Endothelial cell of hepatic sinusoid (primary cell): Measurements from ENCODE around the gene OR10H1.
"Not testable (repeated sequence)": the region's sequence is repeated elsewhere in the genome, so short reads cannot be mapped to it uniquely, and the experiment has no call there.

ENCODE experiments used
- in situ Hi-C: cut with HindIII; loops from 2 replicates; pipeline ENCODE4 v1.10.0; 2017; ENCODE audit warnings: low sequenced_read_pairs

The OR10H1 gene

DNA sequence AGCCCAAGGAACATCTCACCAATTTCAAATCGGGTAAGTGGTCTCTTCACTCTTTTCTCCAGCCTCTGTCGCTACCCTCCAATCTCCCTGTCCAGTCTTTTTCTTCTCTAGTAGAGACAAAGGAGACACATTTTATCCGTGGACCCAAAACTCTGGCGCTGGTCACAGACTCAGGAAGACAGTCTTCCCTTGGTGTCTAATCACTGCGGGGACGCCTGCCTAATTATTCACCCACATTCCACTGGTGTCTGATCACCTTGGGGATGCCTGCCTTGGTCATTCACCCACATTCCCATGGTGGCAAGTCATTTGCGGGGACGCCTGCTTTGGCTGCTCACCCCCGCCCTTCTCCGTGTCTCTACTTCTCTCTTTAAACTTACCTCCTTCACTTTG is 13.8 kb upstream of the OR10H1 start:
- in situ Hi-C loops: no loop called here

DNA sequence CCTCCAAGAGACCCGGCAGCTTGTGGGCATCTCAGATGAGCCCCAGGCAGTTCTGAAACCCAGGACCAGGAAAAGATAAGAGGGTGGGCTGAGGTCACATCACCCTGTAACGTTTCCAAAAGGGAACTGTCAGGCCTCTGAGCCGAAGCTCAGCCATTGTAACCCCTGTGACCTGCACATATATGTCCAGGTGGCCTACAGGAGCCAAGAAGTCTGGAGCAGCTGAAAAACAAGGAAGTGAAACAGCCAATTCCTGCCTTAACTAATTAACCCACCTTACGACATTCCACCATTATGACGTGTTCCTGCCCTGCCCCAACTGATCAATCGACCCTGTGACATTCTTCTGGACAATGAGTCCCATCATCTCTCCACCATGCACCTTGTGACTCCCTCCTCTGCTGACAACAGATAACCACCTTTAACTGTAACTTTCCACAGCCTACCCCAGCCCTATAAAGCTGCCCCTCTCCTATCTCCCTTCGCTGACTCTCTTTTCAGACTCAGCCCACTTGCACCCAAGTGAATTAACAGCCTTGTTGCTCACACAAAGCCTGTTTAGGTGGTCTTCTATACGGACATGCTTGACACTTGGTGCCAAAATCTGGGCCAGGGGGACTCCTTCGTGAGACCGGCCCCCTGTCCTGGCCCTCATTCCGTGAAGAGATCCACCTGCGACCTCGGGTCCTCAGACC is 13.3 kb upstream of the OR10H1 start:
- in situ Hi-C loops: not testable (repeated sequence)

- in situ Hi-C loops: no loop called here
These were observed 12.7 kb upstream of the OR10H1 start for GRCh38 chr19:15828121-15828610.

GRCh38 chr19:15825753-15826152 is 10.3 kb upstream of the OR10H1 start:
- in situ Hi-C loops: no loop called here

- in situ Hi-C loops: no loop called here
These were observed 5.2 kb upstream of the OR10H1 start for GRCh38 chr19:15820646-15821045.

- in situ Hi-C loops: no loop called here
These were observed 1.5 kb downstream of the OR10H1 start for GRCh38 chr19:15813916-15814315.

GRCh38 chr19:15812060-15812722 is 3.3 kb downstream of the OR10H1 start:
- in situ Hi-C loops: no loop called here

DNA sequence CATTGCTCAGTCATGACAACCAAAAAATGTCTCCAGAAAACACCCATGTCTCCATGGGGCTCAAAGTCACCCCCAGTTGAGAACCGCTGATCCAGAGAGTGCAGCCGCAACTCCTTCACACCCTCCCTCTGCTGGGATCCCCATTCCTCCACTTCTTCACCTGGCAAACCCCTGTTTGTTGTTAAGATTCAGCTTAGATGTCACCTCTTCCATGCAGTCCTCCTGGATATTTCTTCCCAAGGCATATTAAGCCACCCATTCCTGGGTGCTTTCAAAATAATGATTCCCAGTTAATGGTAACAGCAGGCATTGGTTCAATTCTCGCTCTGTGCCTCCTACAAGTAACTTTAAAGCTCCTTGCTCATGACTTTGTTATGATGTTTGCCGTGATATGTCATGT is 4.0 kb downstream of the OR10H1 start:
- in situ Hi-C loops: no loop called here

DNA sequence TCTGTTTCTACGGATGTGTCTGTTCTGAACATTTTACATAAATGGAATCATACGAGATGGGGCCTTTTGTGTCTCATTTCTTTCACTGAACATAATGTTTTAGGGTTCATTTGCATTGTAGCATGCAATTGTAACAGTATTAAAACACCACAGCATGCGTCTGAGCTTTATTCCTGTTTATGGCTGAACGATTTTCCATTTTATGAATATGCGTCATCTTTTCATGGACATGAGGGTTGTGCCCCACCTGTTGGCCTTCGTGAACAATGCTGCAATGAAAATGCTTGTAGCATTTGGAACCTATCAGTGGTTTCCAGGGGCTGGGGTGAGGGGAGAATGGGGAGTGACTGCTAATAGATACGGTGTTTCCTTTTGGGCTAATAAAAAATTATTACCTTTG is 5.1 kb downstream of the OR10H1 start:
- in situ Hi-C loops: no loop called here

- in situ Hi-C loops: not testable (repeated sequence)
These were observed 21.2 kb downstream of the OR10H1 start for GRCh38 chr19:15794279-15794678.

- in situ Hi-C loops: no loop called here
These were observed 25.4 kb downstream of the OR10H1 start for GRCh38 chr19:15790096-15790495.

- in situ Hi-C loops: no loop called here
These were observed 26.7 kb downstream of the OR10H1 start for GRCh38 chr19:15788594-15789270.

GRCh38 chr19:15787611-15788155 is 27.8 kb downstream of the OR10H1 start, which contains the start of gene OR10H5:
OR10H5 (plus strand) TSS chr19:15787661; CDS start chr19:15794049, 6,388 bp downstream.
- in situ Hi-C loops: no loop called here

DNA sequence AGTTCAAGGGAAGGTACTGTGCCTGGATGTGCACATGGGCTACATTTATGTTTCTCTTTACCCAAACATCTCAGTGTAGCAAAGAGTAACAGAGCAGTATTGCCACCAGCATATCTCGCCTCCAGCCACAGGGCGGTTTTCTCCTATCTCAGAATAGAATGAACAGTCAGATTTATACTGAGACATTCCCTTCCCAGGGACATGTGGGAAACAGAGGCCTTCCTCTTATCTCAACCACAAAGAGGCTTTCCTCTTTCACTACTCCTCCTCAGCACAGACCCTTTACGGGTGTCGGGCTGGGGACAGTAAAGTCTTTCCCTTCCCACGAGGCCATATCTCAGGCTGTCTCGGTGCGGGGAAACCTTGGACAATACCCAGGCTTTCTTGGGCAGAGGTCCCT is 32.6 kb downstream of the OR10H1 start:
- in situ Hi-C loops: not testable (repeated sequence)

- in situ Hi-C loops: no loop called here
These were observed 33.3 kb downstream of the OR10H1 start for GRCh38 chr19:15782211-15782610.

GRCh38 chr19:15781661-15782060 is 33.8 kb downstream of the OR10H1 start:
- in situ Hi-C loops: no loop called here

DNA sequence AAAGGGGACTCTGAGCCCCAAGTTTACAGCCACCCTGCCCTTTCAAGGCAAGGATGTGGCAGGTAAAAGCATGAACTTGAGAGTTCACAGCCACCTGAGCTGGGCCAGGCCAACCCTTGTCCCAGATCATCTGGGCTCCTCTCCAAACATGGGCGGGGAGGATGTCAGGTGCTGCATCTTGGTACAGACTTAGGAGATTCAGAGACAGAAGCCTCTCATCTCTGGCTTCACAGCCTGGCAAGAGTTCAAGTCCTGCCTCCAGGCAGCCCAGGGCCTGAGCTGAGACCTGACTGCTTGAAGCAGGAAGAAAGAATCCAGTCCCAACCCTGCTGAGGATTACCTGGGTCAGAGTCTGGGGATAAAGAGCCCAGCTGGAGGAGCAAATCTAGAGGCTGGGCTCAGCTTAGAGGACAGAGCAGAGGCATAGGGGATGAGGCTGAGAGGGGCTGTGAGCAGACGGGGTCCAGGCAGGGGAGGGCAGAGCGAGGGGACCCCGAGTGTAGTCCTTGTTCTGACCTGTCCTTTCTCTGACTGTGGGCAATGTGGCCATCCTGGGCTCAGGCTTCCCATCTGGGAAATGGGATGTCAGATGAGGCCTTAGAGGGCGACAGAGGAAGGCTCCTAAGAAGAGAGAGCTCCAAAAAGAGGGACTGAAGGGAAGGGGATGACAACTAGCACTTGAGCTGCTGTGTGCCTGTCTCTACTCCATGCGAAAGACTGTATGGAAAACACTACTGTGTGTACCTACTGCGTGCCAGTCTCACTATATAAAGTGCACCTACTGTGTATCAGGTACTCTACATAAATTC is 34.6 kb downstream of the OR10H1 start:
- in situ Hi-C loops: no loop called here

DNA sequence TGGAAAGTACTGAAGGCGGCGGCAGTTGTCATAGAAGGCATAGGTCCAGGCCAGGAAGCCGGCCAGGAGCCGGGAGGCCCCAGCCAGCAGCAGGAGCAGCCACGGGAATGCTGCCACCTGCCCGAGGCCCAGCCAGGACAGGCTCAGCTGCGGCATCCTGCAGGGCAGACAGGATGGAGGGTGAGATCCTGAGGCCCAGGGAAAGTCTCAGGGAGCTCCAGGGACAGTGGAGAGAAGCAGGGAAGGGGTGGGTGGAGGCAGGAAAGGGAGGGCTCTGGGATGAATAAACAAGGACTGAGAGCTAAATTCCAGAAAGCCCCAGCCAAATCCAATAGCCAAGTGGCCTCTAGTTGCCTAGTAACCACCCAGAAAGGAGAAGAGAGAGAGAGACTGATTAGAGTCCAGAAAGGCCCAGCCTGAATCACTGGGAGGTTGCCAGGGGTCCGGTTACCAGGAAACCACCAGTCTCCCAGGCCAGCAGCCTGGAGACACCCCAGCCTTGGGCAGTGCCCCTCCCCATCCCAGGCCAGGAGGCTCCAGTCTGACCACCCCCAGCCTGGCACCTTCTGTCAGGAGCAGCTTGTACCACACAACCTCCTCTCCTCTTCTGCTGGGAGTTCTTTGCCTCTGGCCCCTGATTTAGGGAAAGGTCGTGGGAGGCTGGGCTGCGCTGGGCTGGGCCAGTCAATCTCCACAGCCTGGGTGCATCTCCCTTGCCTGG is 35.5 kb downstream of the OR10H1 start:
- in situ Hi-C loops: no loop called here

DNA sequence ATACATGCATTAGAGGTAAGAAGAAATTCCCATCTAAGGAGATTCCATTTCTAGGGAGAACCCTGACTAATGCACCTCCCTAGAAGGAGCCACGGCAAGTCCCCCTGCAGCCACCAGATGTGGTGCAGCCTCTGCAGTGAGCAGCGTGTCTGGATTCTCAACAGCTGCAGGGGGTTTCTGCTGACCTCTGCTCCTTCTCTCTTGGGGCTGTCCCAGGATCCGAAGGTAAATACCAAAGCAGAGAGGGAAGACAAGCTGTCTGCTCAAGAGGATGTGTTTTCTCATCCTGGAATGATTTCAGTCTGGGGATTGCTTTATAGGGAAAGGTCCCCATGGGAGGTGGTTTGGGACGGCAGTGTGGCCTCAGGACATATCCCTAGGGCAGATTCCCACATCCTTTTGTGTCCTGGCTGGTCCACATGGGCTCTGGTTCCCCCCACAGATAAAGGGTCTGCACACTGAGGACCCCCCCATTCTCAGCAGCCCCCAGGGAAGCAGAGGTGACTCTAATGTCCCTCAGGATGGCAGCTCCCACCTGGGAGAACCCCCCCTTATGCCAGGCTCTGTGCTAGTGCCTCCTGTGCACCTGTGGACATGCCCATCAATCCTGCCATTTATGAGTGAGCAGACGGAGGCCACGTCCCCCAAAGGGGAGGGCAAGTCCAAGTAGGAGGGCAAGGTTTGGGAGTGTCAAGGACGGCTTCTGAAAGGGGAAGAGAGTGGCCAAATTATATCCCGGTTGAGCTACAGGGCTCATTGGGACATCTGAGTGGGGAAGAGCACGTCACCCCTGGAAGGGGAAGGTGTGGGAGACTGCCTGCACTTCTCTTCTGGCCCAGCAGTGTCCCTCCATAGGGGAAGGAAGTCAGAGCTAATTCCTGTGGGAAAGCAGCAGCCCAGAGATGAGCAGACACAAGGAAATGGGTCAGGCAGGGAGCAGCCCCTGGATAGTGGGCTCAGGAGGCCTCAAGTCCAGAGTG is 38.2 kb downstream of the OR10H1 start:
- in situ Hi-C loops: no loop called here
